HG03066 (cell line): ENCODE measurements around the gene SP140.
A peak's percentile ranks its signal among the peaks of the same experiment; 100 is the strongest.
"Not testable (repeated sequence)": the region's sequence is repeated elsewhere in the genome, so short reads cannot be mapped to it uniquely, and the experiment has no call there.

Experiments used
- ATAC-seq: cut with Tn5 transposase; IDR thresholded peaks from one replicate; pipeline ENCODE4 v1.9.1; 2021; ENCODE audit warnings: low read depth; ENCODE audit not compliant: unreplicated experiment

Gene SP140

DNA sequence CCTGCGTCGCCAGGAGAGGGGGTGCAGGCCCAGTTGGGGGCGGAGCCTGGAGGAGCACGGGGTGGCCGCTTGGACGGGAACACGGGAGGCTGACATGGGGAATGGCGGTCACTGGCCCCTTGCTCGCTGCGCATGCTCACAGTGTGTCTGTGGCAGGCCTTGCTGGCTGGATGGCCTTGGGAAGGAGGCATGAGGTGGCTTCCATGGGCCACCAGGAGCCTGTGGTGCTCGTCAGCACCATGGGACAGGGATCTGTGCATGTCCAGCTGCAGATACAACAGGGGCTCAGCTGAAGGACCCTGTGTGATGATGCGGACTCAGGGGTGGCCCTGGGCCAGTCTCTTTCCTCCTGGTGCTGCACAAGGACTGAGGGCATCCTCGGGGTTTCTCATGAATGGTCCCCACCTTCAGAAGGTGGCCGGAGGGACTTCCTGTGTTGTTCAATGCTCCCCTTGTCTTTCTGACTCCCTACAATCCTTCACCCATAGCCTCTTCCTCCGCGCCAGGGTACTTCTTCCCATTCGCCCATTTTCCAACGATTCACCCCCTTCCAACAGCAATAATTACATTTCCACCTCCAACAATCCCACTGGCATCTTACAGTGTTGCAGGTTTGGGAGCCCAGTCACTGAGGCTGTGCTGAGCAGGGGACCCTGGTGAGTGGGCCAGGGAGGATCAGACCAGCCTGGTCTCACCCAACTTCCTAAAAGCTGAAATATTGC lies 98.0 kb downstream of the SP140 start:
- no peak for ATAC-seq

DNA sequence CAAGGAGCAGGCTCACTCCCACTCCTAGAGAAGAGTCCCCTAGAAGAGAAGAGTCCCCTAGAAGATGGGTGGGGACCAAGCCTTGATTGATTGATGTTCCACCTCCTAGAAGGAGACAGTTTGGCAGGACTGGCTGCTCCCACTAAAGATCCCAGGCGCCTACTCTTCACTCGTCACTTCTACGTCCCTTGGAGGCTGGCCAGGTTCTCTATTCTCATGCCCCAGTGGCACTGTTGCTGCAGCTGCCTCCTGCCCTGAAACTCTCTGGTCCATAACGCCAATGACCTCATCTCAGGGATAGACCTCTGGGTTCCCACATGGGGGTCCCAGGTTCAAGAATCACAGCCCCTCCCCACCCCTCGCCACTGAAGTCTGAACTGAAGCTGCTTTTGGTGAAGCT lies 99.0 kb downstream of the SP140 start:
- no peak for ATAC-seq

- no peak for ATAC-seq
Measured at GRCh38 chr2:230325316-230326243, 100.0 kb downstream of the SP140 start.

- ATAC-seq: peak; percentile 87
Measured at GRCh38 chr2:230326453-230327417, 101.2 kb downstream of the SP140 start, which contains the start of gene SP140L. SP140L (plus strand) TSS chr2:230327193; CDS start chr2:230327270, 77 bp downstream.

GRCh38 chr2:230327418-230328154 lies 102.0 kb downstream of the SP140 start:
- peak; percentile 59 for ATAC-seq

DNA sequence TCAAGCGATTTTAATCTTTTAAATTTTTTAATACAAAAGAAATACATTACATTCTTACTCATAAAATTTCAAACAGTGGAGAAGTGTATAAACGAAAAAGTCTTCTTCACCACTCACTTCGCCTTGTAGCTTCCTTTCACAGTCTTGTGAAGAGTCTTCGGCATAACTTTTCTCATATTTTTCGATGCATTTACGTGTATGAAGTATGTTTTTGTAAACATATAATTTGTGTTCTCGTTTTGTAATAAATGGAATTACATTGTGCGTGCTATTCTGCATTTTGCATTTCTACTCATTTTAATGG lies 102.6 kb downstream of the SP140 start:
- no peak for ATAC-seq

- ATAC-seq: no peak
Measured at GRCh38 chr2:230329946-230330605, 104.5 kb downstream of the SP140 start.

GRCh38 chr2:230330725-230331124 lies 105.2 kb downstream of the SP140 start:
- ATAC-seq: no peak

DNA sequence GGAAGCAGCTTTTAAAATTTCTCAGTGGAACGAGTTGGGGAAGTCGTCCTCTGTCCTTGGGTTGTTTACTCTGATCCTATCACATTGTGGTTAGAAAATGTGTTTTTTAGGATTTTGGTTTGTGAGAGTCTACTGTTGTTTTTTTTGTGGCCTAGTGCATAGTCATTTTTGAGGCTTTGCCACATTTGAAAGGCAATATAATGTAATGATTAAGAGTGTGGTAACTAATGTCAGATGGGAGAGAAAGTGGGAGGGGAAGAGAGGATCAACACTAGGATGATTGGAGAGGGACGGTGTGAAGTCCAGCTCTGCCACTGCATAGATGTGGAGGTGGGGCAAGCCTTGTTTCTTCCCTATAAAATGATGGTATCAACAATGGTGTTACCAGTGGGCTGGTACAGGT lies 109.9 kb downstream of the SP140 start:
- ATAC-seq: no peak

- ATAC-seq: no peak
Measured at GRCh38 chr2:230335864-230336506, 110.4 kb downstream of the SP140 start.

GRCh38 chr2:230341936-230342528 lies 116.5 kb downstream of the SP140 start:
- not testable (repeated sequence) for ATAC-seq

DNA sequence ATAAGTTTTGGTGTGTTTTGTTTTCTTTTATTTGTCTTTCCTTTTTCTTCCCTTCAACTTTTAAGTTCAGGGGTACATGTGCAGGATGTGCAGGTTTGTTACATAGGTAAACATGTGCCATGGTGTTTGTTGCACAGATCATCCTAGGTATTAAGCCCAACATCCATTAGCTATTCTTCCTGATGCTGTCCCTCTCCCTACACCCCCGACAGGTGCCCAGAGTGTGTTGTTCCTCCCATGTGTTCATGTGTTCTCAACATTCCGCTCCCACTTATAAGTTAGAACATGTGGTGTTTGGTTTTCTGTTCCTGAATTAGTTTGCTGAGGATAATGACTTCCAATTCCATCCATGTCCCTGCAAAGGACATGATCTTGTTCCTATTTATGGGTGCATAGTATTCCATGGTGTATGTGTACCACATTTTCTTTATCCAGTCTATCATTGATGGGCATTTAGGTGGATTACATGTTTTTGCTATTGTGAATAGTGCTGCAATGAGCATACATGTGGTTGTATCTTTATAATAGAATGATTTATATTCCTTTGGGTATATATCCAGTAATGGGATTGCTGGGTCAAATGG lies 117.6 kb downstream of the SP140 start:
- not testable (repeated sequence) for ATAC-seq

- ATAC-seq: no peak
Measured at GRCh38 chr2:230343747-230344146, 118.2 kb downstream of the SP140 start.

GRCh38 chr2:230346465-230346864 lies 120.9 kb downstream of the SP140 start:
- ATAC-seq: no peak

DNA sequence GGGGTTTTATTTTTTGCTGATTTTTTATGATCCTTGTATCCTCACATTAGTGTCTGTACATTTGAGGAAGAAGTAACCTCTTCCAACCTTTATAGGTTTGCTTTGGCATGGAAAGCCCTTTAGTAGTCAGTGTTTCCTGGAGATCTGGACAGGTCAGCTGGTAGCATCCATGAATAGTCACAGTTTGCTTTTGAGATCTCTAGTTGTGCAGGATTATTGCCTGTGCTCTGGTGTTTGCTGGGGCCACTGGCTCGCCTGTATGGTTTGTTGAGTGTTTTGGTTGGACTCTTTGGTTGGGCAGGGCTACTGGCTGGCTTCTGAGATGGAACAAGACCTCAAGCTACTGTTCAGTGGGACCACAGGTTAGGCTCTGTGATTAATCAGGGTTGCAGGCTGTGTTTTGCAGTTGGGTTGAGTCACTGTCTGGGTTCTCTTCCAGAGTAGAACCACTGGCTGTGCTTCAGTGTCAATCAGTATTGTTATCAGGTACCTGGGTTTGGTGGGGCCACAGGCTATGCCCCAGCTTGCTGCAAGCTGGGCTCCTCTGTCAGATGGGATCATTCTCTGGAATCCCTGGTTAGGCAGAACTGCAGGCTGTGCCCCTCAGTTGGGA lies 121.5 kb downstream of the SP140 start:
- ATAC-seq: no peak

DNA sequence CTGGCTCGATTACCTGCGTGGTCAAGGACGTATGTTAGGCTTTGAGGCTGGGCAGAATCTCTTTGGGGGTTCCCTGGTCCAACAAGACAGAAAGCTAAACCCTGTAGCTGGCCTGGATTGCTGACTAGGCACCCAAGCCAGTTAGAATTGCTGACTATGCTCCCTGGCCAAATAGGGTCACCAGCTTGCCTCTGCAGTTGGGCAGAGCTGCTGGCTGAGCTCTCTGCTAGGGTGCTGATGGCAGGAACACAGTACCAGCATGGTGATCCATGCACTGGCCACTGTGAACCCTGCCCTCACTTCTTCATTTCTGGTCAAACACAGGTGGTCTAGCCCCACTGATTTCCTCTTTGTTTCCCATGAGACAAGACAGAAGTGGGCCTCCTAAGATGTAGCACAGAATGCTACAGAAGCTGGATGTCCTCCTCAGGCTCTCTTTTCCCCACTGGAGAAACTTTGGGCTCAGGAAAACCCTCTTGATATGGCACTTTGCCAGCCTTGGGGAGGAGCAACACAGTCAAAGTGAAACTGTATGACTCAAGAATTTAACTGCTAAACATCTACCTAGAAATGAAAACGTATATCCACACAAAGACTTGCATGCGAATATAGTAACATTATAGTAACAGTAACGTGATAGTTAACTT lies 122.2 kb downstream of the SP140 start:
- no peak for ATAC-seq

- no peak for ATAC-seq
Measured at GRCh38 chr2:230348787-230349186, 123.3 kb downstream of the SP140 start.
